Gastrocnemius medialis (tissue), 4 donors: ENCODE results near the gene GRID1.

Experiments
- POLR2A ChIP-seq, 2 donors: fragments of 450-650 bp; IDR thresholded peaks; one replicate each; pipeline ENCODE4 v1.6.1; 2017; ENCODE audit warnings: antibody characterized with exemption in 2 of 2, mild to moderate bottlenecking in 2 of 2, moderate library complexity in 2 of 2
- TF ChIP-seq, protein P1 (sequence below), 5 experiments: fragments of 450-650 bp in 3 of 5; fragments of 200-600 bp in 2 of 5; sonication (generic) in 2 of 5; IDR thresholded peaks in 4 of 5; conservative IDR thresholded peaks in 1 of 5; 1 replicate in 4 of 5; 2 replicates in 1 of 5; pipeline ENCODE4 v1.5.1; 2016 to 2019; ENCODE audit warnings: antibody characterized with exemption in 5 of 5, mild to moderate bottlenecking in 3 of 5, moderate library complexity in 3 of 5

DNA sequence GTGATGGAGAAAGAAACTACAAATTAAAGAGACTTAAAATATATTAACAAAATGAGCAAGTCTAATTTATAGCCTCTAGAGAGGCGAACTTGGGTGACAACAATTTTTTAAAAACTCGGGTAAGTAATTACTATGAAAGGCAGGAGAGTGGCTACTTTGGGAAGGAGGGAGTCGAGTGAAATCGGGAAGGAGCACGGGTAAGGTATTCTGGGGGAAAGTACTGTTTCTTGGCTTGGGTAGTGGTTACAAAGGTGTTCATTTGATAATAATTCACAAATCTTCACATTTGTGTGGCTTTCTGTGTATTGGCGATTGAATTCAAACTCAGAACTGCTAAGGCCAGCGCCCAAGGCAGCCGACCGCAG lies 32.9 kb upstream of the GRID1 start:
- TF ChIP-seq, protein P1, sequence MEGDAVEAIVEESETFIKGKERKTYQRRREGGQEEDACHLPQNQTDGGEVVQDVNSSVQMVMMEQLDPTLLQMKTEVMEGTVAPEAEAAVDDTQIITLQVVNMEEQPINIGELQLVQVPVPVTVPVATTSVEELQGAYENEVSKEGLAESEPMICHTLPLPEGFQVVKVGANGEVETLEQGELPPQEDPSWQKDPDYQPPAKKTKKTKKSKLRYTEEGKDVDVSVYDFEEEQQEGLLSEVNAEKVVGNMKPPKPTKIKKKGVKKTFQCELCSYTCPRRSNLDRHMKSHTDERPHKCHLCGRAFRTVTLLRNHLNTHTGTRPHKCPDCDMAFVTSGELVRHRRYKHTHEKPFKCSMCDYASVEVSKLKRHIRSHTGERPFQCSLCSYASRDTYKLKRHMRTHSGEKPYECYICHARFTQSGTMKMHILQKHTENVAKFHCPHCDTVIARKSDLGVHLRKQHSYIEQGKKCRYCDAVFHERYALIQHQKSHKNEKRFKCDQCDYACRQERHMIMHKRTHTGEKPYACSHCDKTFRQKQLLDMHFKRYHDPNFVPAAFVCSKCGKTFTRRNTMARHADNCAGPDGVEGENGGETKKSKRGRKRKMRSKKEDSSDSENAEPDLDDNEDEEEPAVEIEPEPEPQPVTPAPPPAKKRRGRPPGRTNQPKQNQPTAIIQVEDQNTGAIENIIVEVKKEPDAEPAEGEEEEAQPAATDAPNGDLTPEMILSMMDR (IDR thresholded peaks at IDR 0.05 in 4 of 5, conservative IDR thresholded peaks at IDR 0.05 in 1 of 5), result no peak
- no peak for TF ChIP-seq POLR2A (IDR thresholded peaks at IDR 0.05)
